GM23338 (cell line): Measurements from ENCODE around the gene ARL11. TPM values are rescaled to one million over a fixed set of nuclear protein-coding genes. Genes with fewer than 3 reads are reported as not detected.
"Not testable (repeated sequence)": the region's sequence is repeated elsewhere in the genome, so short reads cannot be mapped to it uniquely, and the experiment has no call there.

Experiments
- ATAC-seq: fragments of 200-7000 bp; cut with Tn5 transposase; 3 replicates; pipeline ENCODE4 v1.9.1; 2020
- DNase-seq: peaks from one replicate; pipeline ENCODE4 v3.0.0-alpha.2; 2015; ENCODE audit warnings: low spot score
- H2AFZ ChIP-seq: fragments of 200-600 bp; sonication (generic); 2 replicates; pipeline ENCODE4 v1.8.0; 2016; ENCODE audit warnings: antibody characterized with exemption, mild to moderate bottlenecking, moderate library complexity
- H3F3A ChIP-seq: fragments of 200-600 bp; sonication (generic); replicated peaks from 2 replicates; pipeline ENCODE4 v1.8.0; 2017; ENCODE audit warnings: antibody characterized with exemption, mixed run types, low read depth
- H3K27ac ChIP-seq: fragments of 200-600 bp; sonication (generic); 2 replicates; pipeline ENCODE4 v1.6.1; 2016; ENCODE audit warnings: low read depth
- H3K27me3 ChIP-seq: fragments of 200-600 bp; sonication (generic); 2 replicates; pipeline ENCODE4 v1.8.0; 2016; ENCODE audit warnings: mild to moderate bottlenecking, mixed run types, moderate library complexity; ENCODE audit not compliant: insufficient read depth
- H3K36me3 ChIP-seq: fragments of 200-600 bp; sonication (generic); 2 replicates; pipeline ENCODE4 v1.8.0; 2016; ENCODE audit warnings: mild to moderate bottlenecking; ENCODE audit not compliant: insufficient read depth
- H3K4me1 ChIP-seq: fragments of 200-600 bp; sonication (generic); 2 replicates; pipeline ENCODE4 v1.8.0; 2016; ENCODE audit warnings: mild to moderate bottlenecking, moderate library complexity; ENCODE audit not compliant: insufficient read depth
- H3K4me2 ChIP-seq: fragments of 200-600 bp; sonication (generic); 2 replicates; pipeline ENCODE4 v1.7.1; 2017; ENCODE audit warnings: mixed run types
- H3K4me3 ChIP-seq: fragments of 200-600 bp; sonication (generic); 2 replicates; pipeline ENCODE4 v1.6.1; 2016; ENCODE audit warnings: mixed run types
- H3K79me2 ChIP-seq: fragments of 200-600 bp; sonication (generic); replicated peaks from 2 replicates; pipeline ENCODE4 v1.8.0; 2017; ENCODE audit warnings: mild to moderate bottlenecking; ENCODE audit not compliant: insufficient read depth
- H3K9me2 ChIP-seq: fragments of 200-600 bp; sonication (generic); 2 replicates; pipeline ENCODE4 v1.8.0; 2017; ENCODE audit not compliant: insufficient read depth
- H4K20me1 ChIP-seq: fragments of 200-600 bp; sonication (generic); replicated peaks from 2 replicates; pipeline ENCODE4 v1.8.0; 2017; ENCODE audit warnings: mild to moderate bottlenecking; ENCODE audit not compliant: insufficient read depth
- H3K27ac Mint-ChIP-seq: 2 replicates; pipeline ENCODE4 v1.8.0; 2020; ENCODE audit warnings: inconsistent platforms, mild to moderate bottlenecking, moderate library complexity, mixed read lengths
- H3K27me3 Mint-ChIP-seq: 3 replicates; pipeline ENCODE4 v1.8.0; 2022; ENCODE audit warnings: low read depth, mild to moderate bottlenecking, moderate library complexity, mixed read lengths, inconsistent platforms; ENCODE audit not compliant: insufficient read depth, poor library complexity
- H3K36me3 Mint-ChIP-seq: 3 replicates; pipeline ENCODE4 v1.8.0; 2021; ENCODE audit warnings: low read depth, mild to moderate bottlenecking, inconsistent platforms, moderate library complexity, mixed read lengths
- H3K4me1 Mint-ChIP-seq: 3 replicates; pipeline ENCODE4 v1.8.0; 2020; ENCODE audit warnings: mild to moderate bottlenecking, inconsistent platforms, mixed read lengths
- H3K4me3 Mint-ChIP-seq: 3 replicates; pipeline ENCODE4 v1.8.0; 2021; ENCODE audit warnings: moderate library complexity, mild to moderate bottlenecking, inconsistent platforms, mixed read lengths
- H3K9me3 Mint-ChIP-seq: 3 replicates; pipeline ENCODE4 v1.8.0; 2020; ENCODE audit warnings: moderate library complexity, mild to moderate bottlenecking, inconsistent platforms, mixed read lengths
- JUNB ChIP-seq: IDR thresholded peaks from one replicate; pipeline ENCODE4 v1.6.1; 2016; ENCODE audit warnings: antibody characterized with exemption; ENCODE audit not compliant: unreplicated experiment
- POLR2AphosphoS5 ChIP-seq: IDR thresholded peaks from 2 replicates; pipeline ENCODE4 v1.6.1; 2016; ENCODE audit warnings: antibody characterized with exemption, low read depth
- REST ChIP-seq: IDR thresholded peaks from one replicate; pipeline ENCODE4 v1.6.1; 2018; ENCODE audit warnings: antibody characterized with exemption; ENCODE audit not compliant: unreplicated experiment
- ZNF331 ChIP-seq: fragments of 250-450 bp; sonication (Bioruptor Pico); IDR thresholded peaks from 2 replicates; pipeline ENCODE4 v1.5.0; 2020; ENCODE audit warnings: low read depth, mild to moderate bottlenecking, moderate library complexity
- ZNF462 ChIP-seq: fragments of 250-450 bp; sonication (Bioruptor Pico); IDR thresholded peaks from 2 replicates; pipeline ENCODE4 v1.5.0; 2020; ENCODE audit warnings: mild to moderate bottlenecking, moderate library complexity
- polyA plus RNA-seq: library from polyadenylated mRNA; unstranded; fragments of >200 nt; fragmentation: Nextera tagmentation; extraction: Ambion mirVana; gene quantifications from 2 replicates; pipeline ENCODE4 v1.2.1, GENCODE V29; 2016
- total RNA-seq: library from RNA; depleted of rRNA; stranded (reverse); fragments of >200 nt; shearing (Covaris generic); gene quantifications from 2 replicates; pipeline ENCODE4 v1.2.3, GENCODE V29; 2014

ARL11 gene
- total and polyA plus RNA-seq, 2 experiments from 2014 or later = 0.32 to 0.52 TPM

- TF ChIP-seq REST = no peak
Observed at GRCh38 chr13:49610176-49610575, 18.1 kb upstream of the ARL11 start (continued).

GRCh38 chr13:49612042-49612441 lies 16.3 kb upstream of the ARL11 start:
- not testable (repeated sequence) for DNase-seq, H3K4me1 ChIP-seq, H4K20me1 ChIP-seq, H3K79me2 ChIP-seq, H3K36me3 Mint-ChIP-seq, H3K4me3 Mint-ChIP-seq, H3K27me3 Mint-ChIP-seq, H3K36me3 ChIP-seq, H3K27ac Mint-ChIP-seq, H3K9me2 ChIP-seq, H3K4me1 Mint-ChIP-seq, H3K4me2 ChIP-seq, H2AFZ ChIP-seq, H3K27me3 ChIP-seq, H3F3A ChIP-seq, H3K9me3 Mint-ChIP-seq, H3K4me3 ChIP-seq, ATAC-seq, H3K27ac ChIP-seq

GRCh38 chr13:49615836-49616675 lies 12.3 kb upstream of the ARL11 start:
- no peaks in the 10 kb centered on the region for H4K20me1 ChIP-seq
- H3K27ac ChIP-seq = no peak overlapping the region
- ATAC-seq (no peak), DNase-seq (no peak)
- Mint-ChIP-seq H3K9me3 (no peaks in the 10 kb centered on the region), H3K4me1 (no peaks in the 10 kb centered on the region), H3K36me3 (no peaks in the 10 kb centered on the region), H3K27me3 (no peaks in the 10 kb centered on the region), H3K27ac (no peak overlapping the region), H3K4me3 (no peak overlapping the region)
- peak overlapping the region; percentile 52 for H2AFZ ChIP-seq
- H3F3A ChIP-seq = no peaks in the 10 kb centered on the region
- H3K4me1 ChIP-seq = no peaks in the 10 kb centered on the region
- H3K4me3 ChIP-seq = no peak overlapping the region
- no peak overlapping the region for H3K4me2 ChIP-seq
- no peaks in the 10 kb centered on the region for H3K27me3 ChIP-seq
- no peaks in the 10 kb centered on the region for H3K79me2 ChIP-seq
- H3K36me3 ChIP-seq = no peaks in the 10 kb centered on the region
- no peaks in the 10 kb centered on the region for H3K9me2 ChIP-seq
- TF ChIP-seq REST = no peak
- no peak for TF ChIP-seq ZNF331 (CRISPR knock-in tag)
- no peak for TF ChIP-seq ZNF462
- no peak for TF ChIP-seq JUNB
- no peak for TF ChIP-seq POLR2AphosphoS5
